Dendritic cell treated with granulocyte-macrophage colony-stimulating factor and Interleukin-4, amounts not matched to agents 40 ng/mL and 50 ng/mL, for 4 days (primary cell): ENCODE measurements around the gene GUCA2A.
"Not testable (repeated sequence)": the region's sequence is repeated elsewhere in the genome, so short reads cannot be mapped to it uniquely, and the experiment has no call there.

Experiments used
- H3K27ac Mint-ChIP-seq: one replicate; pipeline ENCODE4 v1.8.0; 2022; ENCODE audit warnings: mild to moderate bottlenecking, mixed read lengths
- H3K27me3 Mint-ChIP-seq: one replicate; pipeline ENCODE4 v1.8.0; 2022; ENCODE audit warnings: mild to moderate bottlenecking, mixed read lengths
- H3K36me3 Mint-ChIP-seq: one replicate; pipeline ENCODE4 v1.8.0; 2022; ENCODE audit warnings: low read depth, mixed read lengths
- H3K4me1 Mint-ChIP-seq: one replicate; pipeline ENCODE4 v1.8.0; 2022; ENCODE audit warnings: low read depth, mixed read lengths
- H3K4me3 Mint-ChIP-seq: one replicate; pipeline ENCODE4 v1.8.0; 2022; ENCODE audit warnings: mild to moderate bottlenecking, moderate library complexity, mixed read lengths
- H3K9me3 Mint-ChIP-seq: one replicate; pipeline ENCODE4 v1.8.0; 2022; ENCODE audit warnings: mixed read lengths
- intact Hi-C: fragments of 100-400 bp; cut with micrococcal nuclease; formaldehyde crosslinking; loops from one replicate; pipeline ENCODE4 v1.15.0; 2022

Gene GUCA2A

GRCh38 chr1:42164551-42165420 is at the start of gene GUCA2A:
TSS of gene GUCA2A (minus strand) at chr1:42164745. CDS start at chr1:42164712, 33 bp downstream.
- H3K36me3 Mint-ChIP-seq, result no peaks in the 10 kb centered on the region
- intact Hi-C loops, result no loop called here
- H3K27me3 Mint-ChIP-seq, result peaks cover 3% of the 10 kb centered on the region
- peaks cover 7% of the 10 kb centered on the region for H3K9me3 Mint-ChIP-seq
- no peak within 1 kb of the TSS for H3K27ac Mint-ChIP-seq
- peaks cover 20% of the 10 kb centered on the region for H3K4me1 Mint-ChIP-seq
- H3K4me3 Mint-ChIP-seq, result no peak within 1 kb of the TSS

GRCh38 chr1:42211224-42211623 is 46.7 kb upstream of the GUCA2A start:
- Mint-ChIP-seq H3K9me3 (no peaks in the 10 kb centered on the region), H3K27ac (no peak overlapping the region), H3K4me3 (no peak overlapping the region), H3K27me3 (no peaks in the 10 kb centered on the region), H3K4me1 (peaks cover 16% of the 10 kb centered on the region), H3K36me3 (peaks cover 24% of the 10 kb centered on the region)
- intact Hi-C loops, result no loop called here

DNA sequence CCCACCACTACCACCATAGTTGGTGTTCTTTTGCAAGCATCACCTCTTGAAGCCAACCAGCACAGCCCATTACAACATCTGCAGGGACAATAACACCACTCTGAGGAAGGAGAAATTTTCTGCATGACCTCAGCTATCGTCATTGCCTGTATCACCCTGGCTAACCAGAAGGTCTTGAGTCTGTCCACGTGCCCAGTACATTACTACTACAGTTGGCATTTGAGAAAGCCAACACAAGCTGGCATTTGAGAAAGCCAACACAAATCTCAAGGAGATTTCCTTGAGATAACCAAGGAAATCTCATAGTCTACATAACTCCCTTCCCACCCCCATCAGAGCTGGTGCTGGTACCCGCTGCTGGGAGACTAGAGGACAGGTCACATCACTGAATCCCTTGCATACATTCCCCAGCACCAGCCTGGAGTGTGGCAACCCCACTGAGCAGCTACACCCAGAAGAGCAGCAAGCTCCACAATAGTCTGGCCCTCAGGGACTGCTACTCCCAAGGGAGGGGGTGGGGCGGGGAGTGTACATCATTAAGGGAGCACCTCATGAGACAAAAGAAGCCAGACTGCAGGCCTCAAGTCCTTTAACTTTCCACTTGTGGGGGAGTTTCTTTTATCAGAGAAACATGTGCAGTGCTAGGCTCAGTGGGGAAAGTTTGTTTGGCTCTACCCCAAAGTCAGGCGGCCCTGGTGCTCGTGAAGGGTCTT is 46.0 kb upstream of the GUCA2A start:
- H3K9me3 Mint-ChIP-seq, result no peaks in the 10 kb centered on the region
- intact Hi-C loops, result no loop called here
- H3K4me3 Mint-ChIP-seq, result no peak overlapping the region
- peaks cover 16% of the 10 kb centered on the region for H3K4me1 Mint-ChIP-seq
- no peaks in the 10 kb centered on the region for H3K27me3 Mint-ChIP-seq
- H3K36me3 Mint-ChIP-seq, result peaks cover 24% of the 10 kb centered on the region
- no peak overlapping the region for H3K27ac Mint-ChIP-seq

- H3K36me3 Mint-ChIP-seq, result peaks cover 28% of the 10 kb centered on the region
- peaks cover 14% of the 10 kb centered on the region for H3K4me1 Mint-ChIP-seq
- H3K4me3 Mint-ChIP-seq, result no peak overlapping the region
- intact Hi-C loops, result no loop called here
- H3K27ac Mint-ChIP-seq, result no peak overlapping the region
- no peaks in the 10 kb centered on the region for H3K27me3 Mint-ChIP-seq
- H3K9me3 Mint-ChIP-seq, result no peaks in the 10 kb centered on the region
Observed at GRCh38 chr1:42209526-42210251, 45.1 kb upstream of the GUCA2A start.

GRCh38 chr1:42206930-42207329 is 42.4 kb upstream of the GUCA2A start:
- H3K4me1 Mint-ChIP-seq, H3K4me3 Mint-ChIP-seq, intact Hi-C loops, H3K27me3 Mint-ChIP-seq, H3K27ac Mint-ChIP-seq: not testable (repeated sequence)
- Mint-ChIP-seq H3K36me3 (peaks cover 48% of the 10 kb centered on the region), H3K9me3 (peaks cover 13% of the 10 kb centered on the region)

DNA sequence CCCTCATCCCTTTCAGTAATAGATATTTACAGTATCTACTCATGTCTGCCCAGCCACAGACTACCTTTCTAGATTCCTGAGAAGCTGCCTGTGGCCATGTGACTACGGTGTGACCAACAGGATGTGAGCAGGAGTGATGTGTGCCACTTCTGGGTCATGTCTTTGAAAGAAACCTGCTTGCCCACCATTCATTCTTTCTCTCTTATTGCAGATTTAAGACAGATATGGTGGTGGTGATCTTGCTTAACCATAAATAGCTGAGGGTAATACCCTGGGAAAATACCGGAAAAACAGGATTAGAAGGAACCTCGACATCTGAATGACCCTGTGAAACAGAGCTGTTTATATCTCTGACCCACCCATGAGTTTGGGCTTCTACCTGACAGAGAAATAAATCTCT is 41.6 kb upstream of the GUCA2A start:
- Mint-ChIP-seq H3K4me3 (no peak overlapping the region), H3K4me1 (peaks cover 9% of the 10 kb centered on the region), H3K36me3 (peaks cover 46% of the 10 kb centered on the region), H3K9me3 (peaks cover 16% of the 10 kb centered on the region), H3K27ac (no peak overlapping the region), H3K27me3 (no peaks in the 10 kb centered on the region)
- intact Hi-C loops, result no loop called here

- Mint-ChIP-seq H3K4me1 (no peaks in the 10 kb centered on the region), H3K27ac (no peak overlapping the region), H3K36me3 (peaks cover 72% of the 10 kb centered on the region), H3K4me3 (no peak overlapping the region), H3K27me3 (no peaks in the 10 kb centered on the region), H3K9me3 (peaks cover 16% of the 10 kb centered on the region)
- intact Hi-C loops, result no loop called here
Observed at GRCh38 chr1:42201986-42202385, 37.4 kb upstream of the GUCA2A start.

DNA sequence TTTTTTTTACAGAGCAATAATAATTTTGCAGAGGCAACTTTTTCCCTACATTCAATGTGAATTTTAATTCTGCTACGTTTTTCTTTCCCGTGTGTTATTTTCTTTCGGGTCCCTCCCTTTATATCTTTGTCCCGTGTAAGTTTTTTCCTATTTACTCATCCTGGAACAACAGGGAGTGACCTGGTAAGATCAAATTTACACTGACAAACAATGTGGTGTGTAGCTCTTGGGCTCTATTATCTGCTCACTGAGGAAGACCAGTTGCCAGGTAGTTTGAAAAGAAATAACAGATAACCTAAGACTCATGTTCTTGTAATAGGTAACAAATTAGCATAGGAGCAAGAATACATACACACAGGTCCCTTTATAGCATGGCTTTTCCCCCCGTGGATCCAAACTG is 33.7 kb upstream of the GUCA2A start:
- Mint-ChIP-seq H3K36me3 (peaks cover 57% of the 10 kb centered on the region), H3K27me3 (no peaks in the 10 kb centered on the region), H3K27ac (no peak overlapping the region), H3K4me3 (no peak overlapping the region), H3K4me1 (no peaks in the 10 kb centered on the region), H3K9me3 (peaks cover 16% of the 10 kb centered on the region)
- intact Hi-C loops, result no loop called here

DNA sequence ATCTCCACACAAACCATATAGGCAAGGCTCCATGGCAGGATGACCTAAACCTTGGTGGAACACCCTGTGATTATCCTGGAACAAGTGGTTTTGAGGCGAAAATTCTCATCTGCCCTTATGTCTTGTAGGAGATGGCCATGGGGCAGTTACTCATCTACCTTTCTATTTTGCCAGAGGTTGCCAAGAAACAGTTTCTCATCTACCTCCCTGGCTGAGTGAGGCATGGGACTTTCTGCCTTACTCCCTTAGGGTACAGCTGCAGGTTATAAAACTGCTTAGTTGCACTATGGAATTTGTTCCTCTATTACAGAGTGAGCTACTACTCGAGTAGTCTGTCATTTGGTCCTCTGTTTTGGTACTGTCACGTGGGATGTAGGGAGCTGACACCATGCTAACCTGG is 31.3 kb upstream of the GUCA2A start:
- Mint-ChIP-seq H3K36me3 (peaks cover 45% of the 10 kb centered on the region), H3K4me3 (no peak overlapping the region), H3K9me3 (no peaks in the 10 kb centered on the region), H3K27ac (no peak overlapping the region), H3K27me3 (no peaks in the 10 kb centered on the region), H3K4me1 (peaks cover 5% of the 10 kb centered on the region)
- intact Hi-C loops, result no loop called here

- intact Hi-C loops, result no loop called here
- no peak overlapping the region for H3K4me3 Mint-ChIP-seq
- H3K9me3 Mint-ChIP-seq, result no peaks in the 10 kb centered on the region
- H3K27me3 Mint-ChIP-seq, result no peaks in the 10 kb centered on the region
- peaks cover 5% of the 10 kb centered on the region for H3K4me1 Mint-ChIP-seq
- H3K27ac Mint-ChIP-seq, result no peak overlapping the region
- H3K36me3 Mint-ChIP-seq, result peaks cover 49% of the 10 kb centered on the region
Observed at GRCh38 chr1:42192106-42192505, 27.6 kb upstream of the GUCA2A start.

- intact Hi-C loops, result no loop called here
- peaks cover 5% of the 10 kb centered on the region for H3K4me1 Mint-ChIP-seq
- H3K4me3 Mint-ChIP-seq, result no peak overlapping the region
- H3K9me3 Mint-ChIP-seq, result no peaks in the 10 kb centered on the region
- no peaks in the 10 kb centered on the region for H3K27me3 Mint-ChIP-seq
- peaks cover 49% of the 10 kb centered on the region for H3K36me3 Mint-ChIP-seq
- no peak overlapping the region for H3K27ac Mint-ChIP-seq
Observed at GRCh38 chr1:42191319-42191718, 26.8 kb upstream of the GUCA2A start.

DNA sequence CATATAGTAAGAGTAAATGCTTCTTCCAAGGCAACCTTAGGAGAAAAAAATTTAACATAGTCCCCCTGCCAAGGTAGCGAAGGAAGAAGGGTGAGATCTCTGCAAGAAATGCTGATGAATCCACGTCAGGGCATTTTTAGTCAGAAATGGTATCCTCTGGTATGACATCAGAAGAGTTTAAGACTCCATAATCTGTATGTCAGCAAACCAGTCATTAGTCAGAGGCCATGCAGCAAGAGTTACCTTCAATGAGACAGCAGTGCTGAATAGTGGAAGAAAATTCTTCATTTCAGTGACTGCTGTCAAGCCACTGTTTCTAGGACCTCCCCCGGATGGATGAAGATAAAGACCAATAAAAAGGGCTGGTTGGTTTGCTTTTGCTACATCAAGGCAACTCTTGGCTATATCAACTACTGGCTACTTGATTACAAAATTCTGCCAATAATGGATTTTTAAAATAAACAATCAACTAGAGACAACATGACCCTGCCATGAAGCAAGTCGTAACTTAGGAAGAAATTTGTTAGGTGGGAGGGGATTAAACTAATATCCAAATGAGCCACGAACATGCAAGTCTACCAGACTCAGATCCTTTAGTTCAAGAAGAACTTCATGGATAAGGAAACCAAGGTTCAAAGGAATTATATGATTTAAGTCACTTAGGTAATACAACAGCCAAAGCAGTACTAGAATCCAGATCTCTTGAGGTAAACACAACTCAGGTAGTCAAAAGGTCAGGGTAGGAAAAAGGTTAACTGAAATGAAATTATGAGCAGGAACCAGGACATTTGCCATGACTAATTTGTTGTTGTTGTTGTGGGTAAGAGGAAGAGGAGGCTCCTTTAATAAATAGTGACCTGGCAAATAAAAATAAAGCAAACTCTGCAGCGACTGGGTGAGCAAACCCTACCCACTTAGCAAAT is 25.6 kb upstream of the GUCA2A start:
- H3K4me3 Mint-ChIP-seq, result no peak overlapping the region
- H3K9me3 Mint-ChIP-seq, result no peaks in the 10 kb centered on the region
- H3K27ac Mint-ChIP-seq, result no peak overlapping the region
- no peaks in the 10 kb centered on the region for H3K27me3 Mint-ChIP-seq
- H3K36me3 Mint-ChIP-seq, result peaks cover 59% of the 10 kb centered on the region
- intact Hi-C loops, result no loop called here
- H3K4me1 Mint-ChIP-seq, result peaks cover 5% of the 10 kb centered on the region

DNA sequence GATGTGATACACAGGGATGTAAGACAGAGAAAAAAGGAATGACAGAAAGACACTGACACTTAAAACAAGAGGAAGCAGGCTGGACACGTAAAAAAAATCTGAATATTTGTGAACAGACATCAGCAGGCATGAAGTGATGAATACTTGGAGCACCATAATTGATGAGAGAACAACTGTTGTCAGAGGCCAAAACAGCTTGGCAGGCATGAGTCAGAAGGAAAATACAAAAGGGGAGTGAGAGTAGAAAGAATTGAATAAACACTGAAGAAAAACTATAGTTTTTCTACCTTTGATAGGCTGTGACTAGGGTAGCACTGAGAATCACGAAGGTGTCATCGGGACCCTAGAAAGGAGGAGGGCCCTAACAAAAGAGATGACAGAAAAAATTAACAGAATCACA is 21.6 kb upstream of the GUCA2A start:
- no peak overlapping the region for H3K27ac Mint-ChIP-seq
- no peaks in the 10 kb centered on the region for H3K4me1 Mint-ChIP-seq
- H3K4me3 Mint-ChIP-seq, result no peak overlapping the region
- intact Hi-C loops, result no loop called here
- H3K27me3 Mint-ChIP-seq, result no peaks in the 10 kb centered on the region
- peaks cover 86% of the 10 kb centered on the region for H3K36me3 Mint-ChIP-seq
- H3K9me3 Mint-ChIP-seq, result no peaks in the 10 kb centered on the region
